ENCODE results near the gene TEX54. TPM values are rescaled to one million over a fixed set of nuclear protein-coding genes. Genes with fewer than 3 reads are reported as not detected.

Gene TEX54
- total and polyA plus RNA-seq, 4 donors = 1.6 TPM; not detected in 3

GRCh38 chr11:62880231-62880802 is 47.7 kb upstream of the TEX54 start:
- peaks cover 1 to 27% (median 23%) of the 10 kb centered on the region in 4 donors for H3K36me3 ChIP-seq (ENCODE audit: control insufficient read depth in 4 of 4, insufficient read depth in 3 of 4, low read depth in 1 of 4, low read length in 3 of 4)
- no peak for DNase-seq (ENCODE audit: low spot score)

GRCh38 chr11:62879235-62879978 is 46.8 kb upstream of the TEX54 start:
- peaks cover 0 to 40% (median 32%) of the 10 kb centered on the region in 4 donors for H3K4me1 ChIP-seq (ENCODE audit: control insufficient read depth in 4 of 4, insufficient read depth in 4 of 4, low read length in 3 of 4)
- H3K27ac ChIP-seq (ENCODE audit: low read depth in 1 of 2, low read length in 2 of 2) = peak overlapping the region; percentile 95 to 96
- H3K36me3 ChIP-seq (ENCODE audit: control insufficient read depth in 4 of 4, insufficient read depth in 3 of 4, low read depth in 1 of 4, low read length in 3 of 4) = peaks cover 0 to 18% (median 15%) of the 10 kb centered on the region in 4 donors
- H3K9me3 ChIP-seq (ENCODE audit: control insufficient read depth in 4 of 4, low read length in 3 of 4) = no peaks in the 10 kb centered on the region
- H3K27me3 ChIP-seq (ENCODE audit: control insufficient read depth in 4 of 4, insufficient read depth in 4 of 4, low read length in 3 of 4) = no peaks in the 10 kb centered on the region
- H3K9ac ChIP-seq (ENCODE audit: low read depth in 1 of 2, low read length in 2 of 2) = no peak overlapping the region
- H3K4me3 ChIP-seq (ENCODE audit: low read depth in 1 of 3, low read length in 3 of 3) = no peak overlapping the region
- no peak for DNase-seq (ENCODE audit: low spot score)
- WGBS = 69% methylated on average over 7 of the region's 7 CpGs
- TF ChIP-seq HNF4G (IDR thresholded peaks at IDR 0.05) (no peak), ZBTB33 (IDR thresholded peaks at IDR 0.05) (no peak), SP1 (IDR thresholded peaks at IDR 0.05) (no peak), JUND (IDR thresholded peaks at IDR 0.05) (no peak), TAF1 (conservative IDR thresholded peaks at IDR 0.05) (no peak), NR2F2 (IDR thresholded peaks at IDR 0.05) (no peak), RXRA (IDR thresholded peaks at IDR 0.05) (no peak), CTCF (IDR thresholded peaks at IDR 0.05; ENCODE audit: low read depth, low read length, missing input control) (no peak), MAX (IDR thresholded peaks at IDR 0.05) (no peak), RAD21 (IDR thresholded peaks at IDR 0.05) (no peak), GABPA (IDR thresholded peaks at IDR 0.05 in 1 of 2, conservative IDR thresholded peaks at IDR 0.05 in 1 of 2) (no peak), FOXA1 (IDR thresholded peaks at IDR 0.05) (no peak), ATF3 (IDR thresholded peaks at IDR 0.05) (no peak)

More at GRCh38 chr11:62880231-62880802, 47.7 kb upstream of the TEX54 start:
- H3K9me3 ChIP-seq (ENCODE audit: control insufficient read depth in 4 of 4, low read length in 3 of 4) = no peaks in the 10 kb centered on the region
- no peaks in the 10 kb centered on the region for H3K27me3 ChIP-seq (ENCODE audit: control insufficient read depth in 4 of 4, insufficient read depth in 4 of 4, low read length in 3 of 4)
- 3% methylated on average over 16 of the region's 16 CpGs for WGBS
- H3K27ac ChIP-seq (ENCODE audit: low read depth in 1 of 2, low read length in 2 of 2) = peak overlapping the region; percentile 95 to 96
- TF ChIP-seq NR2F2 (IDR thresholded peaks at IDR 0.05) (peak; percentile 51), REST (IDR thresholded peaks at IDR 0.05) (no peak), EGR1 (IDR thresholded peaks at IDR 0.05; ENCODE audit: low read depth in 2 of 2) (peak in 1 of 2 donors; percentile 74)
- H3K9ac ChIP-seq (ENCODE audit: low read depth in 1 of 2, low read length in 2 of 2) = peak overlapping the region; percentile 30 to 41
- peak overlapping the region; percentile 28 to 88 (median 86) for H3K4me3 ChIP-seq (ENCODE audit: low read depth in 1 of 3, low read length in 3 of 3)
- peaks cover 0 to 40% (median 32%) of the 10 kb centered on the region in 4 donors for H3K4me1 ChIP-seq (ENCODE audit: control insufficient read depth in 4 of 4, insufficient read depth in 4 of 4, low read length in 3 of 4)
